Neural progenitor cell (in vitro differentiated cells): ENCODE measurements around the gene WDPCP. TPM values are rescaled to one million over a fixed set of nuclear protein-coding genes. Genes with fewer than 3 reads are reported as not detected.

Source experiments
- DNase-seq: peaks from one replicate; pipeline ENCODE4 v3.0.0-alpha.2; 2016; ENCODE audit warnings: low spot score
- H2AFZ ChIP-seq: fragments of 200-600 bp; sonication (generic); replicated peaks from 2 replicates; pipeline ENCODE4 v1.6.1; 2016; ENCODE audit warnings: antibody characterized with exemption
- H3F3A ChIP-seq: fragments of 200-600 bp; sonication (generic); 2 replicates; pipeline ENCODE4 v1.6.1; 2016; ENCODE audit warnings: antibody characterized with exemption, low read depth
- H3K27ac ChIP-seq: fragments of 200-600 bp; sonication (generic); 2 replicates; pipeline ENCODE4 v1.5.1; 2016; ENCODE audit warnings: mild to moderate bottlenecking
- H3K27me3 ChIP-seq: fragments of 200-600 bp; sonication (generic); 2 replicates; pipeline ENCODE4 v1.6.1; 2016; ENCODE audit warnings: mild to moderate bottlenecking, moderate library complexity
- H3K36me3 ChIP-seq: fragments of 200-600 bp; sonication (generic); 2 replicates; pipeline ENCODE4 v1.5.1; 2016
- H3K4me1 ChIP-seq: fragments of 200-600 bp; sonication (generic); 2 replicates; pipeline ENCODE4 v1.6.1; 2016; ENCODE audit warnings: mixed run types
- H3K4me2 ChIP-seq: fragments of 200-600 bp; sonication (generic); 2 replicates; pipeline ENCODE4 v1.6.1; 2016
- H3K4me3 ChIP-seq: fragments of 200-600 bp; sonication (generic); 2 replicates; pipeline ENCODE4 v1.5.1; 2016
- H3K79me2 ChIP-seq: fragments of 200-600 bp; sonication (generic); 2 replicates; pipeline ENCODE4 v1.6.1; 2016; ENCODE audit warnings: low read depth
- H3K9ac ChIP-seq: fragments of 200-600 bp; sonication (generic); 2 replicates; pipeline ENCODE4 v1.6.1; 2016
- H3K9me3 ChIP-seq: fragments of 200-600 bp; sonication (generic); 2 replicates; pipeline ENCODE4 v1.5.1; 2016; ENCODE audit warnings: low read depth
- H4K20me1 ChIP-seq: fragments of 200-600 bp; sonication (generic); 2 replicates; pipeline ENCODE4 v1.6.1; 2016; ENCODE audit warnings: low read depth
- H3K27ac Mint-ChIP-seq: 3 replicates; pipeline ENCODE4 v1.8.0; 2021; ENCODE audit warnings: mixed read lengths
- H3K27me3 Mint-ChIP-seq: 2 replicates; pipeline ENCODE4 v1.8.0; 2022; ENCODE audit warnings: low read depth, mild to moderate bottlenecking, inconsistent platforms, moderate library complexity, mixed read lengths; ENCODE audit not compliant: insufficient read depth
- H3K36me3 Mint-ChIP-seq: 3 replicates; pipeline ENCODE4 v1.8.0; 2021; ENCODE audit warnings: mixed read lengths
- H3K4me1 Mint-ChIP-seq: 3 replicates; pipeline ENCODE4 v1.8.0; 2021; ENCODE audit warnings: mixed read lengths
- H3K4me3 Mint-ChIP-seq: 3 replicates; pipeline ENCODE4 v1.8.0; 2021; ENCODE audit warnings: mild to moderate bottlenecking, moderate library complexity, mixed read lengths
- H3K9me3 Mint-ChIP-seq: 3 replicates; pipeline ENCODE4 v1.8.0; 2020; ENCODE audit warnings: mixed read lengths
- EZH2 ChIP-seq: fragments of 200-600 bp; sonication (generic); IDR thresholded peaks from 2 replicates; pipeline ENCODE4 v1.6.1; 2017; ENCODE audit warnings: antibody characterized with exemption, mild to moderate bottlenecking, moderate library complexity
- EZH2phosphoT487 ChIP-seq: fragments of 200-600 bp; sonication (generic); IDR thresholded peaks from 2 replicates; pipeline ENCODE4 v1.6.1; 2017; ENCODE audit warnings: antibody characterized with exemption
- total RNA-seq: library from RNA; depleted of rRNA; stranded (reverse); fragments of >200 nt; gene quantifications from 2 replicates; pipeline ENCODE4 v1.2.3, GENCODE V29; 2015; ENCODE audit warnings: low replicate concordance
- TF ChIP-seq, protein P1 (sequence below): fragments of 200-600 bp; sonication (generic); IDR thresholded peaks from 2 replicates; pipeline ENCODE4 v1.5.1; 2017; ENCODE audit warnings: antibody characterized with exemption, mild to moderate bottlenecking

The WDPCP gene
- total RNA-seq, 1 donor from 2014 or later, result 11.4 TPM

DNA sequence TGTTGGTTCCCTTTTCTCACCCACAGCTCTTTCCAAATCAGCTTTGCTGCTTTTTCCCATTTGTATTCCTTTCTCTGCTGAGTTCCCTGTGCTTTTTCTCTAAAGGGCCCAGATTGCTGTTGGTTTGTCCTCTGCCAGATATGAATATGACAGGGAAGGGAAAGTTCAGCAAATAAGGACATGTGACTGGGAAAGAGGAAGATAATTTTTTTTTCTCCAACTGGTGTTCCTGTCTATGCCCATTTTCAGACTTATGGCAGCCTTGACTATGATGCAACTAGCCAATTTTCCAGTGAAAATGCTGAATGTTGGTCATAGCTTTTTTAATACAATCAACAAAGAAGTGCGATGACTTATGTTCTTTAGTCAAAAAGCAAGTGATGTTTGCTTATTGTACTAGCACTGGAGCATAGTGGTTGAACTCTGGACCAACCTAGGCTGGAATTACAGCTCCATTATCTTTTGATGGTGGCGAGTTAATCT lies 8.2 kb upstream of the WDPCP start:
- DNase-seq, result no peak
- Histone ChIP-seq H3K79me2 (peaks cover 81% of the 10 kb centered on the region), H3K9me3 (no peaks in the 10 kb centered on the region), H2AFZ (no peak overlapping the region), H3K4me3 (no peak overlapping the region), H3K36me3 (peaks cover 31% of the 10 kb centered on the region), H3K4me2 (no peak overlapping the region), H3K27ac (no peak overlapping the region), H4K20me1 (peaks cover 14% of the 10 kb centered on the region), H3F3A (peaks cover 2% of the 10 kb centered on the region), H3K27me3 (no peaks in the 10 kb centered on the region), H3K4me1 (no peaks in the 10 kb centered on the region), H3K9ac (no peak overlapping the region)
- Mint-ChIP-seq H3K27me3 (no peaks in the 10 kb centered on the region), H3K4me3 (no peak overlapping the region), H3K4me1 (peaks cover 1% of the 10 kb centered on the region), H3K9me3 (no peaks in the 10 kb centered on the region), H3K27ac (no peak overlapping the region), H3K36me3 (peaks cover 10% of the 10 kb centered on the region)
- TF ChIP-seq EZH2, result no peak

DNA sequence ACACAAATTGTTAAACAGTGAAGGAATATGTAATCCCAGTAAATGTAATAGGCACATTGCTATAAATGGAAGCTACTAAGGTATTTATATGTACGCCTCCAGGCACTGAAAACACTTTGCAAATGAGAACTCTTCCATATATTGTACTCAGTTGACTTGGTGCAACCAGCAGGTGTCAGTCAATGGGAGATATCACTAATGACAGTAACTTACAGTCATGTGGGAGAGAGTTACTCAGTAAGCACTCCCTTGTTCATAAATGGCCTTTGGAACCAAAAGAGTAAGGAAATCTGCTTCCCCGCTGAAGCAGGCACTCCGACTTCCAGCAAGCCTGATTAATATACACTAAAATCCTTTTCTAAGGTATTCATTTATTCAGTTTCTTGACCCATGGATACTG lies 6.4 kb upstream of the WDPCP start:
- Histone ChIP-seq H4K20me1 (peaks cover 31% of the 10 kb centered on the region), H3K4me2 (no peak overlapping the region), H3K4me3 (no peak overlapping the region), H3F3A (peaks cover 2% of the 10 kb centered on the region), H2AFZ (no peak overlapping the region), H3K27me3 (no peaks in the 10 kb centered on the region), H3K27ac (no peak overlapping the region), H3K36me3 (peaks cover 25% of the 10 kb centered on the region), H3K9ac (no peak overlapping the region), H3K4me1 (peaks cover 11% of the 10 kb centered on the region), H3K9me3 (no peaks in the 10 kb centered on the region), H3K79me2 (peaks cover 88% of the 10 kb centered on the region)
- no peaks in the 10 kb centered on the region for H3K9me3 Mint-ChIP-seq
- no peak overlapping the region for H3K27ac Mint-ChIP-seq
- no peak overlapping the region for H3K4me3 Mint-ChIP-seq
- no peaks in the 10 kb centered on the region for H3K27me3 Mint-ChIP-seq
- TF ChIP-seq, protein P1, sequence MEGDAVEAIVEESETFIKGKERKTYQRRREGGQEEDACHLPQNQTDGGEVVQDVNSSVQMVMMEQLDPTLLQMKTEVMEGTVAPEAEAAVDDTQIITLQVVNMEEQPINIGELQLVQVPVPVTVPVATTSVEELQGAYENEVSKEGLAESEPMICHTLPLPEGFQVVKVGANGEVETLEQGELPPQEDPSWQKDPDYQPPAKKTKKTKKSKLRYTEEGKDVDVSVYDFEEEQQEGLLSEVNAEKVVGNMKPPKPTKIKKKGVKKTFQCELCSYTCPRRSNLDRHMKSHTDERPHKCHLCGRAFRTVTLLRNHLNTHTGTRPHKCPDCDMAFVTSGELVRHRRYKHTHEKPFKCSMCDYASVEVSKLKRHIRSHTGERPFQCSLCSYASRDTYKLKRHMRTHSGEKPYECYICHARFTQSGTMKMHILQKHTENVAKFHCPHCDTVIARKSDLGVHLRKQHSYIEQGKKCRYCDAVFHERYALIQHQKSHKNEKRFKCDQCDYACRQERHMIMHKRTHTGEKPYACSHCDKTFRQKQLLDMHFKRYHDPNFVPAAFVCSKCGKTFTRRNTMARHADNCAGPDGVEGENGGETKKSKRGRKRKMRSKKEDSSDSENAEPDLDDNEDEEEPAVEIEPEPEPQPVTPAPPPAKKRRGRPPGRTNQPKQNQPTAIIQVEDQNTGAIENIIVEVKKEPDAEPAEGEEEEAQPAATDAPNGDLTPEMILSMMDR, result no peak
- TF ChIP-seq EZH2 (no peak), EZH2phosphoT487 (no peak)
- peaks cover 9% of the 10 kb centered on the region for H3K36me3 Mint-ChIP-seq
- no peak for DNase-seq
- peaks cover 13% of the 10 kb centered on the region for H3K4me1 Mint-ChIP-seq

DNA sequence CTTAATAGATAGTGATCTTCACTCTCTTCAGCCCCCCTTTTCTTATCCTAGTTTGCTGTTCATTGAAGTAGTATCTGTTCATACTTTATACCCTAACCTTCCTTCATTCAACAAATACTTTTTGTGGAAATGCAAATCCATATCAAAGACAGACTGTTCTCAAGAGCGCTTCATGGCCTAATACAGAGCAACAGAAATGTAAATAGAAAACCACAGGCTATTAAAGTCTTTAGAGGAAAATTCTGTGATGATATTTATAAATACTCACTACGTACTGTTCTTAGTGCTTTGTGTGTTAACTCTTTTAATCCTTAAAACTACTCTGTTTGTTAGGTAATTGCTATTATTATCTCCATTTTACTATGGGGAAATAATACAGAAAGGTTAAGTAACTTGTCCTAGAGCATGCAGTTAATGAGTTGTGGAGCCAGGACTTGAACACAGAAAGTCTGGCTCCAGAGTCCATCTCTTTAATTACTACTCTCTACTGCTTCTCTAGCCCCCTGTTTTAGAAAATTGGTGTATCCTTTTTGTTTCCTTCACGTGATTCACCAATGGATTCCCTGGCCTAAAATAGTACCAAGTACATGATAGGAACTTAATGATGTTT lies 3.4 kb upstream of the WDPCP start:
- Histone ChIP-seq H3K4me3 (no peak overlapping the region), H3K4me2 (no peak overlapping the region)

More for the DNA sequence above, 3.4 kb upstream of the WDPCP start:
- Histone ChIP-seq H3K79me2 (peaks cover 91% of the 10 kb centered on the region), H3K27ac (no peak overlapping the region), H3K27me3 (no peaks in the 10 kb centered on the region), H3K9me3 (no peaks in the 10 kb centered on the region), H3F3A (peaks cover 18% of the 10 kb centered on the region), H2AFZ (no peak overlapping the region), H4K20me1 (peaks cover 32% of the 10 kb centered on the region), H3K36me3 (peaks cover 16% of the 10 kb centered on the region), H3K9ac (no peak overlapping the region), H3K4me1 (peaks cover 20% of the 10 kb centered on the region)
- TF ChIP-seq EZH2phosphoT487 (no peak), EZH2 (no peak)
- TF ChIP-seq, protein P1, result no peak
- H3K36me3 Mint-ChIP-seq, result peaks cover 6% of the 10 kb centered on the region
- H3K4me3 Mint-ChIP-seq, result no peak overlapping the region
- peaks cover 4% of the 10 kb centered on the region for H3K27me3 Mint-ChIP-seq
- no peaks in the 10 kb centered on the region for H3K9me3 Mint-ChIP-seq
- peaks cover 25% of the 10 kb centered on the region for H3K4me1 Mint-ChIP-seq
- H3K27ac Mint-ChIP-seq, result no peak overlapping the region
- DNase-seq, result no peak
